GM19372 (cell line): ENCODE data around the gene FNDC10.

ENCODE experiments used
- ATAC-seq: cut with Tn5 transposase; IDR thresholded peaks from one replicate; pipeline ENCODE4 v1.9.1; 2021; ENCODE audit warnings: mild to moderate bottlenecking, low read depth, moderate library complexity; ENCODE audit not compliant: unreplicated experiment

FNDC10 gene

DNA sequence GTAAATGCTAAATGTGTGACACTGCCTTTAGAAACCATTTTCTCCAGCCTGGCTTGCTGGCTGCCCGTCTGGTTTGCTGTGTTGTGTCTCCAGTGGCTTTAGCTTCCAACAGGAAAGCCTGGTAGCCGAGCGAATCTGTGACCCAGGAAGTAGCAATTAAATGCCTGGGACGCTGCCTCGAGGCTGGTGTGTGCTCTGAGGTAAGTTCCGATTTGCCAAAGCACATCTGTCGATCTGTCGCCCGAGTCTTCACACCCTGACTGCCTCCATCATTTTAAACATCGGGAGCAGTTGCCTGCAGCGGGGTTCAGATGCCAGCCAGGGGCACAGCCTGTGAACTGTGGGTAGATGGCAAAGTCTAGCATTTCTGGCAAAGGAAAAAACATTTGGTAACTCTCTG lies 17.6 kb upstream of the FNDC10 start:
- no peak for ATAC-seq

DNA sequence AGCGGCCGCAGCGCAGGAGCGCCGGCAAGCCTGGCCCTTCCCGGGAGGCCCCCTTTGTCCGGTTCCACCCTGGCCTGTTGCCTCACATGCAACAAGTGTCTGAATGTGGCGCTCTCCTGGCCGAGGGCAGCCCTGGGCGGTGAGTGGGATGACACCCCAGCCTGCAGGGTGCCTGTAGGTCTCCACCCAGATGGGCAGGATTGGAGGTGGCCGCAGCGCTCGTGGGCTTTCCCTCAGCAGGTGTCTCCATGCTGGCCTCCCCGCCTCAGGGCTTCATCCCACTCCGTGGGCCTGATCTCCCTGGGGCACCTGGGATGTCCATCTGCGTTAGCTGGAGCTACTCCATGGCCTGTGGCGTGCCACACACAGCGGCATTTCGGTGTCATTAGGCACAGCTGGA lies 16.9 kb upstream of the FNDC10 start:
- no peak for ATAC-seq

DNA sequence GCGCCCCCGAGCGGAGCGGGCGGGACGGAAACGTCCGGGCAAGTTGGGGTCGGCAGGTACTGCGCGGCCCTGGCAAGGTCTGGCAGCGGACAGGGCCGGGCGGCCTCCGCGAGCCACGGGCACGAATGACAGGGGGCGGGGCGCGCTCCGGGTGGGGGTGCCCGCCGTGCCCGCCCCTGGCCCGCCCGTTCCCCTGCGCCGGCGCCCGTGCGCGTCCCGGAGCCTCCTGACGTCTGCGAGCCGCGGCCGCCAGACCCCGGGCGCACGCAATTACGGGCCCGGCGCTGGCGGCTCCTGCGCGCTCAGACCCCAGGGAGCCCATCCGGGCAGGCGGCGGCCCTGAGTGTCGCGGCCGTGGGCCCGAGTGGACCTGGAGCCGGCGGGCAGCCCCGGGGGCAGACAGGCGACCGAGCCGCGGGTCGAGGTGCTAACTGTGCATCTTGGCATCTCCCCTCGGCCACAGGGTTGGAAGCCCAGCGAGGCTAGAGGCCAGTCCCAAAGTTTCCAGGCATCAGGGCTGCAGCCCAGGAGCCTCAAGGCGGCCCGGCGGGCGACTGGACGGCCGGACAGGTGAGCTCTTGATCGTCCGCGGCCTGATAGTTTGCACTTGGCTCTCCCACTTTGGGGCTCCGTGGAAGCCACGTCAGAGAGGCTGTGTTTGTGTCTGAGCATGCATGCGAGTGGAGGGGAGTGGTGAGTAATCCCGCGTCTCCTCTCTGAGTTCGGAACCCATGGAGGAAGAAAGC lies 16.3 kb upstream of the FNDC10 start:
- peak; percentile 21 for ATAC-seq

DNA sequence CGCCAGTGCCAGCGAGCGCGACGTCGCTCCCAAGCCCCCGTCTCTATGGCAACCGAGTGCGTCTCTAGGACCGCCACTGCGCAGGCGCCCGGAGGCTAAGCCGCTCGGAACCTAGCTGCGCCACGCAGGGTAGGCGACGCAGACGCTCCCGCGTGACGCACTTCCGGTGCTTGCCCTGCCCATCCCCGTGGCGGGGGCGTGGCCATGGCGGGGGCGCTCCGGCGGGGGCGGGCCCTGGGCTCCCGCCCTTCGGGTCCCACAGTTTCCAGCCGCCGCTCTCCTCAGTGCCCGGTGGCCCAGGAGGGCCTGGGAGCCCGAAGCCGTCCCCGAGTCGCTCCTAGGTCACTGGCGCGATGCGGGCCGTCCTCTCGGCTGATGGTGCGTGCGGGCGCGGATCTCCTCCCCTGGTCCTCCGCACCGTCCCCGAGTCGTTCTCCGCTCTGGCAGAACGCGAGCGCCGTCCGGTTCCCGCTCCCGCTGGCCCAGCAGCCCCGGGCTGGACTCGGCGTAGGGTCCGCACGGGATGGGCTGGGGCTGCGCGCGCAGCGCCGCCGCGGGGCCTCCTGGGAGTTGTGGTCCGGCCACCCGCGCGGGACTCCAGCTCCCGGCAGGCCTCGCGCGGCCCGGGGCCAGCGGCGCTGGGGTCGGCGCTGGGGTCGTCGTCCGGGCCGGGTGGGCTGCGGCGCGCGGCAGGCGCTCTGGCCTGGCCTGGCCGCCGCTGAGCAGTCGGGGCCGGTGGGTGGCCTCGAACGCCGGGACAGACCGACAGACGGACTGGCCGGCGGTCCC lies 15.5 kb upstream of the FNDC10 start, which contains the start of gene MIB2:
Gene MIB2 (plus strand): TSS at position 245 of the 789 bp plus-strand sequence. CDS start 7,953 bp downstream, outside the sequence.
- peak; percentile 83 for ATAC-seq

DNA sequence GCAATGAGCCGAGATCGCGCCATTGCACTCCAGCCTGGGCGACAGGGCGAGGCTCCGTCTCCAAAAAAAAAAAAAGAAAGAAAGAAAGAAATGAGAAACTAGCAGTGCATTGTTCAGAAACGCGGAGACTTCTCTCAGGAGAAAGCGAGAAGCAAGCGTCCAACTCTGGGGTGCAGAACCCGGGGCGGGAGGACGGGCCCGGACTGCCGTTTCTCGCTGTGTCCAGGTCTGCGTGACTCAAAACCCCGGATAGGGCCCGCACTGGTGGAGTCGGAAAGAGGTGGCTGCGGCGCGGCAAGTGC lies 15.0 kb upstream of the FNDC10 start:
- no peak for ATAC-seq

DNA sequence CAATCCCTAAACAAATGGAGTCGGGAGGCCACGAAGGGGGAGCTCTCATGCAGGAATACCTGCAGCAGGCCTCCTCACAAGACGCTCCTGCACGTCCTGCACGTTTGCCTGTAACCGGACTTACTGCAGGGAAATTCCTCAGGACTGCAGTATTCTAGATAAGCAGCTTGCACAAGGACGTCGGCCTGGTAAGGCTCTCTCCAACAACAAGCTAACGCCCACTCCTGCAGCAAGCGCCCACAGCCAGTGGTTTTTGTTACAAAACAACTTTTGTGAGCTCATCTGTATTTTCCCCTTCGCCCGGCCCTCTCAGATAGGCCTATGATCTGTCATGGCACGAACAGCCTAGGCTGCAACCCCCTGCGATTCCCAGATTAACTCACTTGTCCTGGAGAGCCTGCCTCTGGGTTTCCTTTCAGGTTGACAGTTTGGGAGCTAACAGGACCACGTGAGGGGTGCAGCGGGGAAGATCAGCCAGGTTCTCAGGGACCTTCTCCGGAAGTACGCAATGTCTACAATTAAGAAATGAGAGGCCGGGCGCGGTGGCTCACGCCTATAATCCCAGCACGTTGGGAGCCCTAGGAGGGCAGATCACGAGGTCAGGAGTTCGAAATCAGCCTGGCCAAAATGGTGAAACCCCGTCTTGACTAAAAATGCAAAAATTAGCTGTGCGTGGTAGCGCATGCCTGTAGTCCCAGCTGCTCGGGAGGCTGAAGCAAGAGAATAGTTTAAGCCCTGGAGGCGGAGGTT lies 14.4 kb upstream of the FNDC10 start:
- ATAC-seq: no peak

DNA sequence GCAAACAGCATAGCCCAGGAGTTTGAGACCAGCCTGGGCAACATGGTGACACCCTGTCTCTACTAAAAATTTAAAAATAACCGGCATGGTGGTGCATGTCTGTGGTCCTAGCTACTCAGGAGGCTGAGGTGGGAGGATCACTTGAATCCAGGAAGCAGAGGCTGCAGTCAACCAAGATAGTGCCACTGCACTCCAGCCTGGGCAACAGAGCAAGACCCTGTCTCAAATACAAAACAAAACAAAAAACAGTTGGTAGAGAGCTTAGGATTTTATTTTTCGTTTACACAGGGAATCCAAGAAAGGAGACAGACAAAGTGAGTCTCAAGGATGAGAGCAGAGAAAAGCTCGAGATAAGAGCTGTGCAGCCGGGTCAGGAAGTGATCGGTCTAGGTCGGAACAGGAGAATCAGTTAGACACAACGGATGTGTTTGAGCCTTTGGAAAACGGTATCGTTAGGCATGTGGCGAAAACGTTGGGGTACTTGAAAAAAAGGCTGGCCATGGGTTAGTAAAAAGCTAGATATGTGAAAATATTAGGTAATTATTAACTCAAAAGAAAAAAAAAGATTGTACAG lies 13.7 kb upstream of the FNDC10 start:
- no peak for ATAC-seq

DNA sequence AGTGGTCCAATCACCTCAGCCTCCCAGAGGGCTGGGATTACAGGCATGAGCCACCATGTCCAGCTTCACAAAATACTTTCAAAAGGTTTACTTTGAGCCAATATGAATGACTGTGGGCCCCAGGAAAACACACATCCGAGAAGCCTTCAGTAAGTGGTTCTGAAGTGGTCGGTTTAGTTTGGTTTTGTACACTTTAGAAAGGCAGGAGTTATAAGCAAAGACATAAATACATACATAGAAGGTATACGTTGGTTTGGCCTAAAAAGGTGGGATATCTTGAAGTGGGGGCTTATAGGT lies 12.1 kb upstream of the FNDC10 start:
- ATAC-seq: no peak

DNA sequence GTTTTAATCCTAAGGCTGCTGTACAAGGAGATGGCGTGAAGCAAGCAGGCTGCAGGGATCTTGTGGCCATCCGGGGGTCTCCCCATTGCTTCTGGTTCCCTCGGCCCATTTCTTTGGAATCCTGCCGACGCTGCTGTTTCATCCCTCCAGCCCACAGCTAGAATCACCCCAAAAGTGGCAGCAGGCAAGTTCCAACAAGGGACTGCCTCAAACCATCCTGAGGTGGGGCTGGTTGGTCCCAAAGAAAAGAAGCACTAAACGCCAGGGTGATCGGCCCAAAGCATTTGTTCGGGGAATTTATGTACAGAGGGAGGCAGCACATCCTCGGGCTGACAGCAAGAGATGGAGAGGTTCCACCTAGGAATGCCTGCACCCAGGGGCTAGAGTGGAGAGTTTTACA lies 10.9 kb upstream of the FNDC10 start:
- no peak for ATAC-seq

DNA sequence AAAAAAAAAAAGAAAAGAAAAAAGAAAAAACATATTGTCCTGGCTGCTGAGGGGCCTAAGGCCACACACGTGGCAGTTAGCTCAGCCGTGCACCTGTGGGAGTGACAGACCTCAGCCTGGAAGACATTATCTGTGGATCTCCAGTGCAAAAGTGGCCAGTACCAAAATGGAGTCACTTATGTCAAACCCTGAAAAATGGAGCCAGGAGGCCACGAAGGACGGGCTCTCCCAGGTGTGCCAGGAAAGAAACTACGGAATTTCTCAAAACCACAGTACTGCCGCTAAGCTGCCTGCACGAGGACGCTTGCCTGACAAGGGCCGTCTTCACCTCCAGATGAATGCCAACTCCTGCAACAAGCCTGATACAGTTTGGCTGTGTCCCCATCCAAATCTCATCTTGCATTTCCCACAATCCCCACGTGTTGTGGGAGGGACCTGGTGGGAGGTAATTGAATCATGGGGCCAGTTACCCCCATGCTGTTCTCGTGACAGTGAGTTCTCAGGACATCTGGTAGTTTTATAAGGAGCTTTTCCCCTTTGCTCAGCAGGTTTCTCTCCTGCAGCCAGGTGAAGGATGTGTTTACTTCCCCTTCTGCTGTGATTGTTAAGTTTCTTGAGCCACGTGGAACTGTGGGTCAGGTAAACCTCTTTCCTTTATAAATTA lies 10.0 kb upstream of the FNDC10 start:
- no peak for ATAC-seq

DNA sequence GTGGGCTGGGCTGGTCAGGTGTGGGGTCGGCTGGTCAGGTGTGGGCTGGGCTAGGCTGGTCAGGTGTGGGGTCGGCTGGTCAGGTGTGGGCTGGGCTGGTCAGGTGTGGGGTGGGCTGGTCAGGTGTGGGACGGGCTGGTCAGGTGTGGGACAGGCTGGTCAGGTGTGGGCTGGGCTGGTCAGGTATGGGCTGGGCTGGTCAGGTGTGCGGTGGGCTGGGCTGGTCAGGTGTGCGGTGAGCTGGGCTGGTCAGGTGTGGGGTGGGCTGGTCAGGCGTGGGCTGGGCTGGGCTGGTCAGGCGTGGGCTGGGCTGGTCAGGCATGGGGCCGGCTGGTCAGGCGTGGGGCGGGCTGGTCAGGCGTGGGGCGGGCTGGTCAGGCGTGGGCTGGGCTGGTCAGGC lies 6.3 kb upstream of the FNDC10 start:
- ATAC-seq: no peak

DNA sequence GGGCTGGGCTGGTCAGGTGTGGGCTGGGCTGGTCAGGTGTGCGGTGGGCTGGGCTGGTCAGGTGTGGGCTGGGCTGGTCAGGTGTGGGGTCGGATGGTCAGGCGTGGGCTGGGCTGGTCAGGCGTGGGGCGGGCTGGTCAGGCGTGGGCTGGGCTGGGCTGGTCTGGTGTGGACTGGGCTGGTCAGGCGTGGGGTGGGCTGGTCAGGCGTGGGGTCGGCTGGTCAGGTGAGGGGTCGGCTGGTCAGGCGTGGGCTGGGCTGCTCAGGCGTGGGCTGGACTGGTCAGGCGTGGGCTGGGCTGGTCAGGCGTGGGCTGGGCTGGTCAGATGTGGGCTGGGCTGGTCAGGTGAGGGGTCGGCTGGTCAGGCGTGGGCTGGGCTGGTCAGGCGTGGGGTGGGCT lies 5.8 kb upstream of the FNDC10 start:
- ATAC-seq: no peak

DNA sequence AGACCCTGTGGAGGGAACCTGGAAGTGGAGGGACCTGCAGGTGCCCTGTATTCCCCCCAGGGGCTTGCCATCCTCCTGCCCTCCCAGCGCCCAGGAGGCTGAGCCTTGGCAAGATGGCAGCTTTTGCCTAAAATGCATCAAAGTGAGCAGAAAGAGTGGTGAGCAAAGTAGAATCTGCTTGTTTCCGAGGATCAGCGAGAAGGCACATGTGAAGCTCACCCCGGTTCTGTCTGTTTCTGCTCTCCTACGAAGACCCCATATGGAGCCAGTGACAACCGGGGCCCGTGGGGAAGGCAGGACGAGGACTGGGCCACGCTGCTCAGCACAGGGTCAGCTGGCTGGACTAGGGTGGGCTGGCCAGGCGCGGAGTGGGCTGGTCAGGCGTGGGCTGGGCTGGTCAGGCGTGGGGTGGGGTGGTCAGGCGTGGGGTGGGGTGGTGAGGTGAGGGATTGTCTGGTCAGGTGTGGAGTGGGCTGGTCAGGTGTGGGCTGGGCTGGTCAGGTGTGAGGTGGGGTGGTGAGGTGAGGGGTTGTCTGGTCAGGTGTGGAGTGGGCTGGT lies 5.2 kb upstream of the FNDC10 start:
- ATAC-seq: no peak

DNA sequence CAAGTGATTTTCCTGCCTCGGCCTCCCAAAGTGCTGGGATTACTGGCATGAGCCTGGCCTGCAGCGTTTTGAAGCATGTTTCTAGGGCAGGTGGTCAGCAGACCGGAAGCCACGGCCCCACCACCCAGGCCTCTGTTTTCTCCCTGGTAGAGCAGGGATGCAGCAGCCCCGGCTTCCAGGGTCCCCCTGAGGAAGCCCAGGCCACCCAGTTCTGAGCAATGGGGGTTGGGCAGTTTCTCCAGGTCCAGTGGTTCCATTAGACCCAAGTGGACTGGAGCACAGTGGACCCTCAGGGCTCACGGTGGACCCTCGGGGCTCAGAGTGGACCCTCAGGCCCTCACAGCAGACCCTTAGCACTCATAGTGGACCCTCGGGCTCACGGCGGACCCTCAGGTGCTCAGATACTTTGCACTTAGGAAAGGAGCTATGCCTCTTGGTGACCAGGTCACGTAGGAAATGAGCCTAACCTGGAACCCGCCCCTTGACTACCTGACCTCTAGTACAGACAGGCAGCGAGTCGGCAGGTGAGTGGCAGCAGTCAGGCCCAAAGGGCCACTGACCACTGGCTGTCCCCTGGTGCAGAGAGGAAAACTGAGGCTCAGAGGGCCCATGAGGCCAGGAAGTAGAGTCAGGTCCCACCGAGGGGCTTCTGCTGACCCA lies 4.6 kb upstream of the FNDC10 start:
- ATAC-seq: no peak

DNA sequence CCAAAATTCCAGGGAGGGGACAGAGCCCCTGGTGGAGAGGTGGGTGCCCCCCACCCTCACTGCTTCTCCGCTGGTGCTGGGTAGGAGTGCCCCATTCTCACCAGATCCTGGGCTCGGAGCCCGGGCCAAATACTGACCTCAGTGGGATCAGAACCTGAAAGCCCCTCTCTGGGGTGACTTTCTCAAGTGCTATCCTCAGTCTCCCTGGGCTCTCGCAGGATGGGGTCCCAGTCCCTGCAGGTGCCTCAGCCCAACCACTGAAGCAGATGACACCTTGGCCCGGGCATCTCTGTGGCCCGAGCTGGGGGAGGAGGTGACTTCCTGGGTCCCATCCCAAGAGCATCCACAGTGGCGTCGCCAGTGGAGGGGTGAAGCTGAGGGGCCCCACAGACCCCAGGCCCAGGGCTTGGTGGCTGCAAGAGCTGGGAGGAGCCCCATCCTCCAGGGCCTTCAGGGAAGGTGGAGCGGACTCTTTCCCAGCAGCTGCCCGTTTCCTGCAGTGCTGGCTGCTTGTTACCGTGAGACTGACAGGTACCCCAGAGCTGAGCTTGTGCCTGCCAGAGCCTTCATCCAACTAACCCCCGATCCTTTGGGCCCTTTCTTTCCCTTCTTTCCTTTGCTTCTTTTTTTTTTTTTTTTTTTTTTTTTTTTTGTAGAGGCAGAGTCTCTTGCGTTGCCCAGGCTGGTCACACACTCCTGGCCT lies 3.9 kb upstream of the FNDC10 start:
- ATAC-seq: no peak

DNA sequence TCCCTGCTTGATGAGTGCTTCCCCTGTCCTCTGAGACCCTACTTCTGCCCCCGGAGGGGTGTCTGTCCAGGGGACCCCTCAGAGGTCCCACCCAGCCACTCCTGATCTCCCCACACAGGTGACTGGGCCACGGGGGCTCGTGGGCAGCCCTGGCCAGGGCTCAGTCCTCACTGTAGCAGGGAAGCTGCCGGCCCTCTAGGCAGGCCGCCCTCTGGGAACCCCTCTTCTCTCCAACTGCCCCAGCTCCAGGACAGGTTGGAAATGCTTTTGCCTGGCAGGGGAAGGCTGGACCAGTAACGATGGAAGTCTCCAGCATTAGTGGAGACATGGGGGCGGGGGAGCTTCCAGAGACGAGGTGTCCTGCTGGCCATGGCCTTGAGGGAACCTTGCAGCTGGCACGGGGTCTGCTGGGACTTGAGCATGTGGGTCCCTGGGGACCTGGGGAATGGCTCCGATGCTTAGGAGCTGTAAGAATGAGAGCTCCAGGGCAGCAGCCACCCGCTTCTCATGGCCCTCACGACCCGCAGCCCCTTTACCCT lies 3.1 kb upstream of the FNDC10 start:
- no peak for ATAC-seq

DNA sequence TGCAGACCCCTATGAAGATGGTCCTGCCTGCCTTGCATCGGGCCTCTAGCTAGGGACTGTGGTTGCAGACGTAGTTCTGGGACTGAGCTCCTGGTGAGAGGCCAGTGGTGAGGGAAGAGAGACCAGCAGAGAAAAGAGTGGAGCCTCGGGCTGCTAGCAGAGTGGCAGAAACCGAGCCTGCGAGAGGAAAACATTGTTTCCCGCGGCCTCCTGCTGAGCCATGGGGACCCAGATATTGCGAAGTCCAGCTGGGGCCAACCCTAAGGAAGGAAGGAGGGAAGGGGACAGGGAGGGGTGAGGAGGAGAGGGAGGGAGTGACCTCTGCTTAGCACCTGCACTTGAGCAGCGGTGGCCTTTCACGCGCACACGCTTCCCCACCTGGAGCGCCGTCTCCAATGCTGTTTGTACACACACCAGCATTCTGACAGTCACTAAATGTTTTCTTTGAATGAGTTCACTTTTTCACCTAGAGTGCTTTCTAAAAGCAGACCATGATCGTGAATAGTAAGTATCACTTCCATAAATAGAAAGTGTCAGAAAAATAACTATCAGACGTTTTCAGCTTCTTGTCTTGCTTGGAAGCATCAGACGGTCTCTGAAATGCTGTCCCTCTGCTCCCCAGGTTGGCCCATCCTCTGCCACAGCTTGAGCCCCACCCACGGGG lies 2.5 kb upstream of the FNDC10 start:
- ATAC-seq: no peak

DNA sequence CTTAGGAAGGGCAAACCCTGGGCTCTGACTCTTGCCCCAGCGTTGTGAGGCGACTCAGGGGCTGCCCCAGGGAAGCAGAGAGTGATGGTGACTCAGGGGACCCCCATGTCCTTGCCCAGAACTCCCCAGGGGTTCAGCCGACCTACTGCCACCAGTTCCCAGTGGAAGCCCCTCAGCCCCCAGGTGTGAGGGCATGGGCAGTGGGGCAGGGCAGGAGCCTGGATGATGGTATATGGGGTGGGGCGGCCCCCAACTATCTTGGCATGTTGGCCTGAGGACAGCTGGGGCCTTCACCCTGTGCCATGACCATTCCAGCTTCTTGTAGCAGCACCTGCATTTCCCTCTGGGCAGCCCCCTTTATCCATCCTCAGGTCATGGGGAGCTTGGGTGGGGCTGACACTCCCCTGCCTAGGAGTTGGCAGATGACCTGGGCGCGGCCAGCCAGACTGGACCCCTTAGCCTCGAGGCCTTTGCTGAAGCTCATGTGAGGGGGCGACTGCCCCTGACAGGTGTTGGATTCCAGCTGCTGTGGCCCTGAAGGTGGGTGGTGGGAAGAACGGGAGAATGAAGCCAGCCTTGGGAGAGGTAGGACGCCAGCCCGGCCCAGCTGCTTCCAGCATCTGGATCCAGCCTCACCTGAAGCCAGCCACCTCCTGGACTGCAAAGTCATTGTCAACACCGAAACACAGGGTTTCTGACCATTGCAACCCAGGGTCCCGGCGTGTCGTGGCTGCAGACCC lies 1.8 kb upstream of the FNDC10 start:
- no peak for ATAC-seq
